Cortex of kidney (tissue), 1 donor: ENCODE results near the gene TCHP.

Experiments
- DNase-seq: peaks from one replicate; lab custom pipeline; 2025; lab: John Stamatoyannopoulos, UW

TCHP gene

DNA sequence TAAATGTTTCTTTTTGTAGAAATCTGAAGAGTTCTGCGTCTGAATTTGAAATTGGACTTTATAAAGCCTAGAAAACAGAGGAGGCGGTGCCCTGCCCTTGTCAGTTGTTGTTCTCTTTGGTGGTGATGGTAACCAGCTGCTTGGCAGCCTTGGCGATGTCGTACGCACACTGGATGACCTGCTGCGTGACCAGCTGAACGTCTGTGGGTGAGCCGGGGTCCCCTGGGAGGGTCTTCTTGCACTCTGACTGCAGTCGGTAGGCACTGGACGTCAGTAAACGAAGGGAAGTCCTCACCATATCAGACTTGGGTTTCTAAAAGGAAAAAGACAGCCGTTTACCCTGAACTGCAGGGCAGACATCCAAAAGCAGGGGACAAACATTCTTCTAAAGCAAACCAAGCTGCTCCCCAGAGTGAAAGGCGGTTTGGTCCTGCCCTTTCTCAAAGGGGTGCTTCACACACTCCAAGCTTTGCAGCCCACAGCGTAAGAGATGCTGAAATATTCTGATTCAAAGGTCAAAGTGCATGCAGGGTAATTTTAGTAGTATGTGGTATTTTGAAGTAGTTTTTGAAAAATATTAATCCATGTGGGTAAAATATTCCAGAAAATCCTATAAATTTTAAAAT lies 32.9 kb downstream of the TCHP start:
- no peak for DNase-seq

DNA sequence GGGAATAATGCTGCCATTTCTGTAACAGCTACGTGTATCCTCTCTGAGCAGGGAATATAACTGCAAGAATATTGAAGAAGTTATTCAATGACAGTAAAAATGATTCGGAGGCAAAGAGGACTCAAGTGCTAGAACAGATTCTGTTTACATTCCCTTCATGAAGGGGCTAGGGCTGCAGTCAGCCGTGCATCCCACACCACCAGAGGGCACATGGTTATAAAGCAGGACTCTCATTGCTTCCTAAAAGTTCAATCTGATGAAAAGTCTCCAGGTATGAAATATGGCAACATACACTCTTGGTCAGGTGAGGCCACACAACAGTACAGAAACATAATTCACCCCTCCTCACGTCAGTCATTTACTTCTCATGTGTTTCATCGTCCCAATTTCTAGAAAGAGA lies 34.0 kb downstream of the TCHP start:
- no peak for DNase-seq

DNA sequence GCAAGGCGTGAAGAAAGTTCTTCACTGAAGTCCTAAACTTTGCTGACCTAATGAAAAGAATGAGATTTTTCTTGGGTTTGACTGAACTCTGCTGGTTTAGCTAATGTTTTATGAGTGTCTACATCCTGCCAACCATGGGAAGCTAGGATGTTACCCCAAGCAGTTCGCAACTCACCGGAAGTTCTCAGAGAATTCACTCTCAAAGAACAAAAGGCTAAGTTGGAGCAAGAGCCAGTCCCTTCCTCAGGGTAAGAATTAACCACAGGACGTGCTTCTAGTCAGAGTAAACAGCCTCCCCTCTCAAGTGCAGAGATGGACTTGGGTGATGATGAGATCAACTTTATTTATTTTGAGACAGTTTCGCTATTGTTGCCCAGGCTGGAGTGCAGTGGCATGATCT lies 37.3 kb downstream of the TCHP start:
- no peak for DNase-seq

- DNase-seq: no peak
These were observed 38.9 kb downstream of the TCHP start for GRCh38 chr12:109938947-109939346.

GRCh38 chr12:109939504-109939903 lies 39.4 kb downstream of the TCHP start:
- no peak for DNase-seq

DNA sequence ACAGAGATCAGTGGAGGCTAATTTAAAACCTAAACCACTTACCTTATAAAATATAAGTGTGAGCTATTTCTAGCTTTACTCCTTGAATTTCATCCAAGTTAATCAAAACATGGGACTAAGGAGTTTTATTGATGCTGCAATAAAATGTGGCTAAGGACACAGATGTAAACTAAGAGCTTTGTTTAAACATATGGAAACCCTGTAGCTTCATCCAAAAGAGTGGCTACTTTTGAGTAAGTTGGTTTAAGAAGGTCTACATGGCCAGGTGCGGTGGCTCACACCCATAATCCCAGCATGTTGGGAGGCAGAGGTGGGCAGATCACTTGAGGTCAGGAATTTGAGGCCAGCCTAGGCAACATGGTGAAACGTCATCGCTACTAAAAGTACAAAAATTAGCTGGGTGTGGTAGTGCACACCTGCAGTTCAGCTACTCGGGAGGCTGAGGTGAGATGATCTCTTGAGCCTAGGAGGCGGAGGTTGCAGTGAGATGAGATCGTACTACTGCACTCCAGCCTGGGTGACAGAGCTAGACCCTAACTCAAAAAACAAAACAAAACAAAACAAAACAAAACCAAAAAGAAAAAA lies 40.4 kb downstream of the TCHP start:
- no peak for DNase-seq

GRCh38 chr12:109943811-109944210 lies 43.7 kb downstream of the TCHP start:
- DNase-seq: no peak

DNA sequence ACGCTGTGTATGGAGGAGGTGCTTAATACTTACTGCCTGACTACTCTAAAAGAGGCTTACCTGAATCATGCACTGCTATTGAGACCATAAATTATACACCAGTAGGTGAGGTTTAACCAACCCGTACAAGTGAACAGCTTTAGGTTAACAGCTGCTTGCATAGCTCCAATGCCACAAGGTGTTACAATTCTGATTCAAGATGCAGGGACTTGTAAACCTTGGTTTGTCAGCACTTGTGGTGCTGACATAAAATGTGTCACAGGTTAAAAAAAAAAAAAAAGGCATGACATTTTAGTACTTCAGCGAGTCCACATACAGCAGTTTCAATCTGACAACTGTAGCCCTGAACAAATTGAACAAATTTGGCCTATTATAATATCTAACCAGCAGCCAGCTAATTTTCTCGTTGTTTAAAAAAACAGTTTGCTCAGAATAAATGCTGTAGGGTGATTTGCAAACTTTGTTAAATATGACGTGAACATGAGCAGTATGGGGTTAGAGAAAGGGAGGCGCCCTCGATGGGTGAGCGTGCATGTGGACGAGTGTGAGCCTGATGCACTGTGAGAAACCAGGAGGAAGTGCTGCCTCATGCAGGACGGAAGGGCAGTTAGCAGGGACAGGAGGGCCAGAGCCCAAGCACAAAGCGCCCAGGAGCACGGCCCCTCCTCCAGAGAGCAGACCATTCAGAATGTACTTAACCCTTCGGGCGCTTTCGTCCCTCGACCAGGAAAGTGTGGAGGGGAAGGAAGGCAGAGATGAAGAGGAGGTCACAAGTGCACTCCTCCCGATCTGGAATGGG lies 44.7 kb downstream of the TCHP start:
- no peak for DNase-seq

- DNase-seq: no peak
These were observed 46.4 kb downstream of the TCHP start for GRCh38 chr12:109946505-109946904.

DNA sequence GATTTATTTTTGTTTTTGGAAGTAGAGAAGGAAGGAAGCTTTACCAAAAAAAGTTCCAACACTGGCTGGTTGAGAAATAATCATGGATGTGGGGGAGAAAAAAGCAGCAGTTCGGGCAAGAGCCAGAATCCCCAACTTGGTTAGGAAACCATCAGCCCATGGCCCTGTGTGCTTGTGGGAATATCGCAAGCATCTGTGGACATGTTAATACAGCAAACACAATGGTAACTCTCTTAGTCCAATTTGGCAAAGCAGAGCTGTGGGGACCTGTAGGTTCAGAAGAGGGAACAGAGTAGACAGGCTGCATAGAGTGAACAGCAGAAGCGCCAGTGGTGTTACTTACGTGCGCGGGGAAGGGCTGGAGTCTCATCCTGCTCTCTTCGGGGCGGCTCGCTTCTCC lies 46.8 kb downstream of the TCHP start:
- no peak for DNase-seq

DNA sequence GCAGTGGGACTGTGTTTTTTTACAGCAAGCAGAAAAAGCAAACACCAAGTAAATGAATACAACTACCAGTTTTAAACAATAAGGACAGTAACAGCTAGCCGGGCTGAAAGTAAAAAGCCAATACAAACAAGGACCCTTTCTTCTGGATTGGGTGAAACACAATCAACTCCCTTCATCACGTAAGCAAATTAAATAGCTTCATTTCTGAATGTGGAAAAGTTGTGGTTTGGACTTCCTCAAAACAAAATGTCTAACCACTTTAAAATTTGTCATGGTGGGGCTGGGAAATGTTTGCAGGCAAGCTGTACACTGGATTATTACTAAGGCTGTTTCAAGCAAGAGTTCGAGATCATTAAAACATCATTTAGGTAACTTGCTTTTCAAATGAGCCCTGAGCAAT lies 47.4 kb downstream of the TCHP start:
- no peak for DNase-seq

DNA sequence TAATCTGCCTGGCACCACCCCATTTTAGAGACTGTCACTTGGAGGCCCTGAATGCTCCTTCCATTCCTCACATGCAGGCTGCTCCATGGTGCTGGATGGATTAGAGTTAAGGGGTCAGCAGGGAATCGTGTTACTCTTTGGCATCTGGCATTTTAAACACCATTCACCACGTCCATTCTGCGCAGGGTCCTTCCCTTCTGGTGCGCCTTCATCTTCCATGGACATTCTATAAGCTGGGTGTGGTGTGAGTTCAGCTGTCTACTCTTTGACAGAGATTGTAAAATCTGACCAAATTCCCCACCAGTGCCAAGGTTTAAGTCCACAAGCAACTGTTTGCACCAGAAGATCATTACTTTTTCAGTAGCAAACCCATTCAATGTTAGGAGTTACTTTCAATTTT lies 48.3 kb downstream of the TCHP start:
- no peak for DNase-seq

DNA sequence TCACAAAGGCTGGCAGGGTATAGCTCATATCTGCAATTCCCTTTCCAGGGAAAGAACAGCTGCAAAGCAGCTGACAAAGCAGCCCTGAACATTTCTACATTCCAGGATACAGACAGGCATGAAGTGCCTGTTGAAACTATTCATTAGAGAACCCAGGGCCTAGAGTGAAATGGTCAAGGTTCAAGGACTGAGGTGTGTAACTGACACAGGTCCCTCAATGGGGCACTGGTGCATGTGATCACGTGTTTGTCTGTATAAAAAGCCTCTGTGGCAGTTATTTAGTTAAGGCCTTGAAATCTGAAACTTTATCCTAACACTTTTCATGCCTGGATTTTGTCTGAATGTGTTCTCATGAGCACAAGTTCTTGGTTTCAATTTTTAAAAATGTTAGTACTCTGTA lies 49.0 kb downstream of the TCHP start:
- DNase-seq: no peak

DNA sequence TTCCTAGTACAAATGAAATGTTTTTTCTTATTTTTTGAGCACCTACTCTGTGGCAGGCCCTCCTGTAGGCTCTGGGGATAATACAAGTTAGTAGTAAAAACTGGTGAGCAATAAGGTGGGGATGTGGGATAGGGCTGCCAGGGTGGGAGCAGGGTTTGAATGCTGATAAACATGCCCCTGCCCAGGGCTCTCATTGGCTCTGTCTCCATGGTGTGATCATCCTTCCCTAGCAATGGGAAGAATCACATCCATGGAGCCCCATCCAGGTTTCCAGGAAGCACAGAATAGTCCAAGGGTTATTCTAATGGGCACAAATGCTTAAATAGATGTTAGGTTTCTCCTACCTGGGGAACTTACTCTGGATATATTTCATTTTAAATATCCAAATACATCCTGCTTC lies 50.6 kb downstream of the TCHP start:
- no peak for DNase-seq

- no peak for DNase-seq
These were observed 51.1 kb downstream of the TCHP start for GRCh38 chr12:109951136-109951535.

- no peak for DNase-seq
These were observed 51.7 kb downstream of the TCHP start for GRCh38 chr12:109951751-109952150.

GRCh38 chr12:109952160-109952858 lies 52.2 kb downstream of the TCHP start:
- no peak for DNase-seq

GRCh38 chr12:109952873-109953272 lies 52.8 kb downstream of the TCHP start:
- DNase-seq: no peak

DNA sequence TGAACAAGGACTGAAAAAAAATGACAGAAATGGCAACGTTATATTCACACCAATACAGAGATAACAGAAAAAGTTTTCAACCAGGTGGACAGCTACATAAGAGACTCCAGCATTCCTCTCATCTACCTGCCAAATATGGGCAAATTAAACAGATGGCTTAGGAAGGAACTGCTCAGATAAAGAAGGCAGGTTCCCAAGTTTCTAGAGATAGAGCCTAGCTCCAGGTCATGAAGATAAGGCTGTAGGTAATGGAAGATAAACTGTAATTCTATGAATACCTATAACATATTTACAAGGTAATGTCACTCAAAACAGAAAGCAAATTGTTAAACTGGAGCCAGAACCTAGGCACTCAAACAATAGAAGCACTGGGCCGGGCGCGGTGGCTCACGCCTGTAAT lies 53.6 kb downstream of the TCHP start:
- no peak for DNase-seq

DNA sequence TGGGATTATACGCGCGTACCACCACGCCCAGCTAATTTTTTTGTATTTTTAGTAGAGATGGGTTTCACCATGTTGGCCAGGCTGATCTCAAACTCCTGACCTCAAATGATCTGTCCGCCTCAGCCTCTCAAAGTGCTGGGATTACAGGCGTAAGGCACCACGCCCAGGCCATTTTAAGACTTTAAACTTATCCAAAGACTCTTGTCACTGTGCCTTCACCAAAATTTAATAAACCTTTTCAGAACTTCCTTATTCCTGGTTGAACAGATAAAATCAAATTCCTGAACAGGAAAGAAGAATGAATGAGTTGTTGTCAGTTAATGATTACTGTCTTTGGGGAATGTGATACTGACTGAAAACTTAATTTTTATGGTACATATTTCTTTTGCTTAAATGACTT lies 58.3 kb downstream of the TCHP start:
- no peak for DNase-seq

DNA sequence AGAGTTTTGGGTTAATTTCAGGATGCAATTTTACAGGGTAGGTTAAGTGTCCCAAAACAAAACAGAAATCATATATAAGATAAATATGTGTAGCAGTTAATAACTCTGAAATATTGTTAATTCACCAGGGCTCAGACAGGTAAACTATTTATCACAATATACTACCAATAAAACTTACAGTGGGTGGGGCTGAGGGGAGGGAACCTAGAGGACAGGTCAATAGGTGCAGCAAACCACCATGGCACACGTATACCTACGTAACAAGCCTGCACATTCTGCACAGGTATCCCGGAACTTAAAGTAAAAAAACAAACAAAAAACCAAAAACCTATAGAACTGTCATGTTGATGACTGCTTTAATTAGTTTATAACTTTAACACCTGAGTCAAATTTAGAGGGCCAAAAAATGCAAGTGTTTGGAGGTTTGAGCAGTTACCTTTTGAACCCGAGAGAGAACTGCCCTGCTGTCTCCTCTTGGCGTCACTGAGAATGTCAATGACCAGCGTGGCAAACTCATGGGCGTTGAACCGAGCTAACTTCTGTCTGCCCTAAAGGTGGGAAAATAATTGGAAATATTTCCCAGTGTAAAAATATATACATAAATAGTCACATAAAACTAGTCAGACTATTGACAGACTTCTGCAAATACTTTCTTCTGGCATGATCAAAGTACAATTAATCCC lies 59.5 kb downstream of the TCHP start:
- DNase-seq: no peak

DNA sequence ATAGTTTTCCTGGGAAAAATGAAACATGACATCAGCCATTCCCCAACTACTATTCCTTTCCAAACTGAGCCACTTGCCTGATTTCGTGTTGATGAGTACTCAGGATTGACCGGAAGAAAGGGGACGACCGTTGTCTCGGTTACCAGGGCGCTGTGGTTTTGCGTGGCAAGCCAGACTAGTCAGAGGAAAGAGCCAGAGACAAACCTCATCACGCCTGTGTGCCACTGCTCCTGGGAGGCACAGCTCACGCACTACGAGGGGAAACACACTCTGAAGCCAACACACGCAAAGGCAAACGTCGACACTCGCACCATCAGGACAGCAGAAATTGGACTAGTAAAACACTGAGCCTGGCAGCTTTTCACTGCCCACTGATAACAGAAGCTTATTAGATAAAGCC lies 61.1 kb downstream of the TCHP start:
- no peak for DNase-seq
